GM18909 (cell line): ENCODE data around the gene EIF2S1.
"Not testable (repeated sequence)": the region's sequence is repeated elsewhere in the genome, so short reads cannot be mapped to it uniquely, and the experiment has no call there.

Experiments used
- ATAC-seq: cut with Tn5 transposase; IDR thresholded peaks from one replicate; pipeline ENCODE4 v1.9.1; 2021; ENCODE audit warnings: mild to moderate bottlenecking; ENCODE audit not compliant: unreplicated experiment, poor library complexity

Gene EIF2S1

GRCh38 chr14:67409461-67409860 lies 49.3 kb downstream of the EIF2S1 start:
- ATAC-seq, result no peak

DNA sequence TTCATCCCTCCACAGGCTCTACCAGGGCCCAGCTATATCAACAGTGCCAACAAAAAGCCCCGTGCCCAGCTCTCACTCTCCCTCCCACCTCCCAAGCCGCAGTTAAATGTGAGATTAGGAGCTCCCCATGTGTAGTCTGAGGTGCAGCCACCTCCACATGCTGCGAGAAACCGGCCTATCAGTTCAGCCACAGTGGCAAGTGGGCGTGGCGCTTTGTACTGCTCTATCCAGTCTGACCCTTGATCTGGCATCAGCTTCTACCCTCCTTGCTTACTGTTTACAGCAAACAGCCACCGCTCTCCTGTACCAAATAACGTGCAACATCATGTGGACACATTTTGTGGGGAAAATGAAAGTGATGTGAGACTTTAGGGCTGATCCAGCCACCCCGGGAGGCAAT lies 50.2 kb downstream of the EIF2S1 start:
- no peak for ATAC-seq

GRCh38 chr14:67411370-67411769 lies 51.2 kb downstream of the EIF2S1 start:
- ATAC-seq, result no peak

DNA sequence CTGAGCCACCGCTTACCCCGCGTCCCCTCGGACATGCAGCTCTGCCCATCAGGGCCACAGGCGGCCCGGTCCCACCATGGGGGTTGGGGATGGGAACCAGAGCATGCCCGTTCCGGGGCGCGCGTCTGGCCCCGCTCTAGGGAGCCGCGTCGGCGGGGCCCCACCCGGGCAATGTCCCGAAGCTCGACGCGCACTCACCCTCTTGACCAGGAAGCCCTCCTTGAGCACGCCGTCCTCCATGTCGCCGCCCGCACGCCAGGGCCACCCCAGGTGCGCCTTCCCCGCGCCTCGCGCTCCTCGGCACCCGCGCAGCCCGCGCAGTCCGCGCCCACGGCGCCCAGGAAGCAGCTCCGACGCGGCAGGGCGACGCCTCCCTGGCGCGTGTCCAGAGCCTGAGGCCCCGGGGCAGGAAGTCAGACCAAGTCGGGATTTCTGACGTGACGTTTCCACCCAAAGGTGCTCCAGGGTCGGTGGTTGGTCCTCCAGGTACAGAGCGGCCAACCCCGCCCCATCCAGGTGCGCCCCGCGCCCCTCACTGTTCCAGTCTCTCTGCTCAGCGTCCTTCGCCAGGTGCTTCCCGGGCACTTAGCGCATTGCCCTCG lies 51.8 kb downstream of the EIF2S1 start, which contains the start of gene PLEK2:
TSS of gene PLEK2 (minus strand) at position 346 of the 602 bp plus-strand sequence. CDS start at position 240, 106 bp downstream.
- no peak for ATAC-seq

DNA sequence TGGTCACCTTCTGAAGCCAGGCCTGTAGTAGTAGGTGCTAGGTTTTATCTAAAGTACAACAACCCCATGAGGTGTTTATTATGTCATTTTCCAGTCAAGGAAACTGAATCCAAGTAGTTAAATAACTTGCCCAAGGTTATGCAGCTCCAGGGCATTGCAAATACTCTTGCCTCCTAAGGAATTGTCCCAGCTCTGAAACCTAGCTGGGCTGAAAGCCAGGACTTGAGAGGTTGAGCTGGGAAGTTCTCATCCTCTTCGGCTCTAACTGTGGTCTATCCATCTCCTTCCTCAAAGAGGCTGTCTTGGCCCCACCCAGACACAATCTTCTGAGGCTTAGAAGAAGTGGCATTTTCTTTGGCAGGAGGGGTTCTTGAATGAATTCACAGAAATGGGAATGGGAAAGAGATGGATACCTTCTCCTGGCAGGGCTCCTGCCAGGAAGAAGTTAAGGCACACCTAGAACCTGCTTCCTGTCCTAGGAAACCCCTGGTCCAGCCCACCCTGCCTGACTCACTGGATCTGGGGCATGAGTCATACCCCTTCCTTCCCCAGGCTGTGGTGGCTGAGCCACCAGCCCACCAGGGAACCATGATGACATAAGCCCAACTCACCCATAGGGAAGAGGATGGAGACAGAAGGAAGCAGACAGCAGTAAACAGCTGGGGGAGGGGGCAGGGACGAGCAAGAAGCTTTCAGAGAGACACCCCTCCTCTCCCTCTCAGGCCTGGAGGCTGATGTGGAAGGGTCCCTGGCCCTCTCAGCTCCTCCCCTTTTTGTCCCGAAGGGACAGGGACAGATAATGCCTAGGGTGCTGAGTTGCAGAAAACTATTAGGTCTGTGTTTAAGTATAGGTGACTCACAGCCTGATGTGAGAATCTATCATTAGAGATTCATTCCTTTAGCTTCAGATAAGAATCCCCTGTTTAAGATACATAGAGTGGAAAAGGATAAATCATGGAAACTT lies 54.0 kb downstream of the EIF2S1 start:
- ATAC-seq, result no peak

GRCh38 chr14:67415610-67416009 lies 55.5 kb downstream of the EIF2S1 start:
- ATAC-seq, result not testable (repeated sequence)

DNA sequence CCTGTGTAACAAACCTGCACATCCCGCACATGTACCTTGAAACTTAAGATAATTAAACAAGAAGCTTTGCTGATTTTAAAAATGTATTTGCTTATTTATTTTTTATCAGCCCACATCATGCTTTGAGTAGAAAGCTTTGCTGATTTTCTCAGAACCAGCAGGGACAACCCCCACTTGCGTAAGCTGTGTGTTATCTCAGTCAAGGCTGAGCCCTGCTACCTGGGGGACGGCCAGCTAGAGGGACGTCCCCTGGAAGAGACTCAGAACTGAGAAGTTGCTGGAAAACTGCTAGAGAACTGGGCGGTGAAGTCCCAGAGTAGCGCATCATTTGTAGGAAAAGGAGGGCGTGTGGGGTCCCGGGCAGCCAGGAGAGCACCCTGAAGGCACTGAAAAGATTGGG lies 56.0 kb downstream of the EIF2S1 start:
- no peak for ATAC-seq

GRCh38 chr14:67416810-67417209 lies 56.7 kb downstream of the EIF2S1 start:
- ATAC-seq, result no peak

DNA sequence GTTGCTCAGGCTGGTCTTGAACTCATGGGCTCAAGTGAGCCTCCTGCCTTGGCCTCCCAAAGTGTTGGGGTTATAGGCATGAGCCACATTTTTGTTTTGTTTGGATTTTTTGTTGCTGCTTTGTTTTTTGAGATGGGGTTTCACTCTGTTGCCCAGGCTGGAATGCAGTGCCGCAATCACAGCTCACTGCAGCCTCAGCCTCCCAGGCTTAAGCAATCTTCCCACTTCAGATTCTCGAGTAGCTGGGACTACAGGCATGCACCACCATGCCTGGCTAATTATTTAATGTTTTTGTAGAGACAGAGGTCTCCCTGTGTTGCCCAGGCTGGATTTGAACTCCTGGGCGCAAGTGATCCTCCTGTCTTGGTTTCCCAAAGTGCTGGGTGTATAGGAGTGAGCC lies 57.5 kb downstream of the EIF2S1 start:
- no peak for ATAC-seq

- no peak for ATAC-seq
Measured at GRCh38 chr14:67418401-67419191, 58.5 kb downstream of the EIF2S1 start.

DNA sequence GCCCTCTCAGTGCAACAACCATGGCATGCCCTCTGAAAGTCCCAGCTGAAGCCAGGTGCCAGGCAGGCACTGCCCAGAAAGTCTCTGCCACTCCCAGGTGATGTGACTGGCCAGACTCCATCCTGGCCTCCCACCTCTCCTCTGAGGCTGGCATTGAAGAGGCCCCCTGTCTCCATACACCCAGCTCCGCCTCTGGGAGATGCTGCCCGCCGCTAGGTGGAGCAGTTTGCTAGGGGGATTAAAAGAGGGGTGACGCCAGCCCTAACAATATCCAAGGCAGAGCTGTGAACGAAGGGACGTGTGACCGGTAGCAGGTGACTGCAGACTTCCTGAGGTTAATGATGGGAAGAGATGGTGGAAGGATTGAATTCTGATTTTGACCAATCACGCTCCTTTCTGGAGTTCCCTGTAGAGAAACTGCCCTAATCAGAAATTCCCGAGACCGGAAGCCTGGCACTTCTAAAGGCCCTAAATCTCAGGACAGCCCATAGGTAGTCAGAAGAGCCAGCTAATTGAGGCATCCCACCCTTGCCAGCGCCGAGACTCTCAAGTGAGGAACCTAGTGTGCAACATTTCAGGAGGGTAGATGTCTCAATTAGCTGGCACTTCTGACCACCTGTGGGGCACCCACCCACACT lies 60.1 kb downstream of the EIF2S1 start:
- ATAC-seq, result no peak

GRCh38 chr14:67421356-67422224 lies 61.5 kb downstream of the EIF2S1 start:
- ATAC-seq, result no peak

GRCh38 chr14:67423424-67423823 lies 63.3 kb downstream of the EIF2S1 start:
- ATAC-seq, result no peak

- no peak for ATAC-seq
Measured at GRCh38 chr14:67424539-67424938, 64.4 kb downstream of the EIF2S1 start.

GRCh38 chr14:67425608-67426007 lies 65.5 kb downstream of the EIF2S1 start:
- ATAC-seq, result no peak

DNA sequence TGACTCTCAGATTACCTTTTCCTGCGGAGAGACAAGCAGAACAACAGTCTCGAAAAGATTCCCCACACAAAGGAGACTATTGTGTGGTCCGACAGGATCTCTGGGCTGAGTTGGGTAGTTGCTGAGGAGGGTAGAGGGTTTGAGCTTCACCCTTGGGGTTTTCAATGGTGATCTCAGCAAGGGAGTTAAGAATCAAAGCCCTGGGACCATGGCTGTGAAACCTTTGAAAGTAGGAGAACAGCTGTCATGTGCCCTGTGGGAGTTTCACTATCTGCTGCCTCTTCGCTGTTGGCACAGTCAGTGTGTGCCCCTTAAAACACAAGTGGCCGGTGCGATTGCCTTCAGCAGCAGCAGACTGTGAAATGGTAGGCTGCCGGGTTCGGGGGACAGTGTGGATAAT lies 66.0 kb downstream of the EIF2S1 start:
- no peak for ATAC-seq

DNA sequence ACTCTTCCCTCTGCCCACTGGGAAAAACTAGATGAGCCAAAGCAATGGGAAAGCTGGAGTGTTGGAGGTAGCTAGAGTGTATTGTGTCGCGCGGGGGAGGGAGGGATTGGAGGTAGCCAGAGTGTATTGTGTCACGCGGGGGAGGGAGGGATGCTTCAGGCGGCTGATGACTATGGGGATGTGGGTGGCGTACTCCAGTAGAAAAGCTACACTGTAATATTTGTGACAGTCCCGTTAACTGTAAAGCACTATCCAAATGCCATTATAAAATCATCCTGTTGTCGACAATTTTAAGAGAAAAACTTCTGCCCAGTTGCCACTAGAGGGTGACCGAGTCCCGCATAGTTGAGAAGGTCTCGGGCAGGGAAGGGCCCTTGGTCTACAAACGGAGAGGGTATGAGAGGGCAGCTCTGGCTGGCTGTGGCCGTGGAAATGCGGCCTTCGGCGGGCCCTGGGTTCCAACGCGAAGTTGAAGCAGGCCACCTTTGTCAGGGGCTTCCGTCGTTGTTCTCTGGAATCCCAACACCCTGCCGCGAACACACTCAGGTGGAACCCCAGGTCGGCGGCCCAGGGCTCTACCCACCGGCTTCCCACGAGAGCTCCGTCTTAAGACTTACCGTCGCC lies 67.0 kb downstream of the EIF2S1 start:
- ATAC-seq, result no peak

GRCh38 chr14:67428501-67429031 lies 68.4 kb downstream of the EIF2S1 start:
- ATAC-seq, result no peak
